Measurements from ENCODE around the gene GPR146. TPM values are rescaled to one million over a fixed set of nuclear protein-coding genes. Genes with fewer than 3 reads are reported as not detected.

Gene GPR146
- total RNA-seq, 1 experiment from 2014 or later: 2.9 TPM

DNA sequence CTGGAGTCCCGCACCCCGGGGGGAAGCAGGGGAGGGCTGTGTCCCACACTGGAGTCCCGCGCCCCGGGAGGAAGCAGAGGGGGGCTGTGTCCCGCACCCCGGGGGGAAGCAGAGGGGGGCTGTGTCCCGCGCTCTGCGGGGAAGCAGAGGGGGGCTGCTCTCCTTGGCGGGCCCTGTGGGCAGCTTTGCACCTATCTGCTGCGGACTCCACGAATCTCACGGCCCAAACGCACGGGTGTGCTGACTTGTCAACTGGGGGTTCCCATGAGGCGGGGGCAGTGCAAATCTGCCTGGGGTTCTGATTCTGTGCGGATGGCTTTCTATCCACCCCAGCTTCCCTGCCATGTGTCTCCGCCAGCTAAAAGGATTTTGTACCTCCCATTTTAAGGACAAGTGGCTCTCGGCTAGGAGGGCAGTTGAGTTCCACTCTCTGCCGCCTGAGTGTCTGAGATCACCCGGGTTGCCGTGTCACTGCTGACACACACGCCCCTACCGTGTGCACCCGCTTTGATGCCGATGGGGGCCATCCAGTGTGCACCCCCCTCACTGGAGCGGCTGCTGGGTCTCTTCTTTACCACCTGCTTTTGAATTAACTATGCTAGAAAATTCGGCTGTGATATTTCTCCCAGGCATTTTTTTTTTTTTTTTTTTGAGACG is 64.0 kb downstream of the GPR146 start:
- Histone ChIP-seq H3K36me3 (ENCODE audit: control insufficient read depth, insufficient read depth, low read length) (no peaks in the 10 kb centered on the region), H3K4me1 (ENCODE audit: control insufficient read depth, insufficient read depth, low read length) (no peaks in the 10 kb centered on the region), H3K9me3 (ENCODE audit: control insufficient read depth, insufficient read depth, low read depth, low read length) (no peaks in the 10 kb centered on the region), H3K4me3 (ENCODE audit: low read depth in 2 of 2, low read length in 2 of 2) (no peak overlapping the region), H3K27ac (ENCODE audit: low read length) (no peak overlapping the region), H3K27me3 (ENCODE audit: control insufficient read depth, insufficient read depth, low read length) (no peaks in the 10 kb centered on the region)
- BruUV-seq (replicated peaks): no TSS peak
- POLR2A ChIA-PET: no interaction called here
- intact Hi-C loops (cut with micrococcal nuclease; ENCODE audit: unreplicated experiment) (no loop called here), in situ Hi-C loops (cut with HindIII; ENCODE audit: low pct_unique_long_range_greater_than_20kb, low sequenced_read_pairs) (no loop called here)
- DNase-seq (ENCODE audit: low read depth, low spot score): no peak
- CTCF ChIA-PET: interaction anchor here (0.7 kb wide), 1 partner anchor 18 kb away, joined by 3 read pairs; no protein-coding TSS in a partner anchor
- no peak for ATAC-seq
- TF ChIP-seq, protein P1, sequence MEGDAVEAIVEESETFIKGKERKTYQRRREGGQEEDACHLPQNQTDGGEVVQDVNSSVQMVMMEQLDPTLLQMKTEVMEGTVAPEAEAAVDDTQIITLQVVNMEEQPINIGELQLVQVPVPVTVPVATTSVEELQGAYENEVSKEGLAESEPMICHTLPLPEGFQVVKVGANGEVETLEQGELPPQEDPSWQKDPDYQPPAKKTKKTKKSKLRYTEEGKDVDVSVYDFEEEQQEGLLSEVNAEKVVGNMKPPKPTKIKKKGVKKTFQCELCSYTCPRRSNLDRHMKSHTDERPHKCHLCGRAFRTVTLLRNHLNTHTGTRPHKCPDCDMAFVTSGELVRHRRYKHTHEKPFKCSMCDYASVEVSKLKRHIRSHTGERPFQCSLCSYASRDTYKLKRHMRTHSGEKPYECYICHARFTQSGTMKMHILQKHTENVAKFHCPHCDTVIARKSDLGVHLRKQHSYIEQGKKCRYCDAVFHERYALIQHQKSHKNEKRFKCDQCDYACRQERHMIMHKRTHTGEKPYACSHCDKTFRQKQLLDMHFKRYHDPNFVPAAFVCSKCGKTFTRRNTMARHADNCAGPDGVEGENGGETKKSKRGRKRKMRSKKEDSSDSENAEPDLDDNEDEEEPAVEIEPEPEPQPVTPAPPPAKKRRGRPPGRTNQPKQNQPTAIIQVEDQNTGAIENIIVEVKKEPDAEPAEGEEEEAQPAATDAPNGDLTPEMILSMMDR (IDR thresholded peaks at IDR 0.05): no peak
- TF ChIP-seq SIN3A (IDR thresholded peaks at IDR 0.05; ENCODE audit: borderline replicate concordance, insufficient read depth, low read depth, low read length) (no peak), POLR2AphosphoS5 (IDR thresholded peaks at IDR 0.05; ENCODE audit: low read depth, low read length) (no peak), TCF7L2 (IDR thresholded peaks at IDR 0.05; ENCODE audit: low read depth, low read length) (no peak)
- TF ChIP-seq, protein P2, sequence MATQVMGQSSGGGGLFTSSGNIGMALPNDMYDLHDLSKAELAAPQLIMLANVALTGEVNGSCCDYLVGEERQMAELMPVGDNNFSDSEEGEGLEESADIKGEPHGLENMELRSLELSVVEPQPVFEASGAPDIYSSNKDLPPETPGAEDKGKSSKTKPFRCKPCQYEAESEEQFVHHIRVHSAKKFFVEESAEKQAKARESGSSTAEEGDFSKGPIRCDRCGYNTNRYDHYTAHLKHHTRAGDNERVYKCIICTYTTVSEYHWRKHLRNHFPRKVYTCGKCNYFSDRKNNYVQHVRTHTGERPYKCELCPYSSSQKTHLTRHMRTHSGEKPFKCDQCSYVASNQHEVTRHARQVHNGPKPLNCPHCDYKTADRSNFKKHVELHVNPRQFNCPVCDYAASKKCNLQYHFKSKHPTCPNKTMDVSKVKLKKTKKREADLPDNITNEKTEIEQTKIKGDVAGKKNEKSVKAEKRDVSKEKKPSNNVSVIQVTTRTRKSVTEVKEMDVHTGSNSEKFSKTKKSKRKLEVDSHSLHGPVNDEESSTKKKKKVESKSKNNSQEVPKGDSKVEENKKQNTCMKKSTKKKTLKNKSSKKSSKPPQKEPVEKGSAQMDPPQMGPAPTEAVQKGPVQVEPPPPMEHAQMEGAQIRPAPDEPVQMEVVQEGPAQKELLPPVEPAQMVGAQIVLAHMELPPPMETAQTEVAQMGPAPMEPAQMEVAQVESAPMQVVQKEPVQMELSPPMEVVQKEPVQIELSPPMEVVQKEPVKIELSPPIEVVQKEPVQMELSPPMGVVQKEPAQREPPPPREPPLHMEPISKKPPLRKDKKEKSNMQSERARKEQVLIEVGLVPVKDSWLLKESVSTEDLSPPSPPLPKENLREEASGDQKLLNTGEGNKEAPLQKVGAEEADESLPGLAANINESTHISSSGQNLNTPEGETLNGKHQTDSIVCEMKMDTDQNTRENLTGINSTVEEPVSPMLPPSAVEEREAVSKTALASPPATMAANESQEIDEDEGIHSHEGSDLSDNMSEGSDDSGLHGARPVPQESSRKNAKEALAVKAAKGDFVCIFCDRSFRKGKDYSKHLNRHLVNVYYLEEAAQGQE (IDR thresholded peaks at IDR 0.05; ENCODE audit: insufficient read depth in 1 of 2, low read depth in 2 of 2, low read length in 1 of 2): no peak

Small RNA genes within 50 kb of the gene (microRNA-seq; reads per million reads assigned to microRNA genes)
- gene MIR339 (ENCODE audit: unreplicated experiment): 1,238 reads per million, percentile 83 among the genes with 10 or more reads in this experiment

Other genes starting within 250 kb of the GPR146 start
- 244 TPM for gene SUN1, start 212.1 kb upstream of the GPR146 start, total RNA-seq (2021; ENCODE audit: unreplicated experiment)
- gene GET4, start 168.0 kb upstream of the GPR146 start, total RNA-seq (2021; ENCODE audit: unreplicated experiment): 90.9 TPM
- 3.1 TPM for gene ADAP1, start 89.9 kb upstream of the GPR146 start, total RNA-seq (2021; ENCODE audit: unreplicated experiment)
- gene COX19, start 69.0 kb upstream of the GPR146 start, total RNA-seq (2021; ENCODE audit: unreplicated experiment): 14.4 TPM
- 0.74 TPM for gene CYP2W1, start 61.4 kb upstream of the GPR146 start, total RNA-seq (2021; ENCODE audit: unreplicated experiment)
- gene GPER1, start 43.6 kb downstream of the GPR146 start, total RNA-seq (2021; ENCODE audit: unreplicated experiment): 2.9 TPM
- gene ZFAND2A, start 115.7 kb downstream of the GPR146 start, total RNA-seq (2021; ENCODE audit: unreplicated experiment): 24.1 TPM
- gene UNCX, start 188.3 kb downstream of the GPR146 start, total RNA-seq (2021; ENCODE audit: unreplicated experiment): not detected

All from Panc1 (cell line).